HUDEP-2 (cell line): ENCODE results near the gene AOPEP.

Experiments
- DNase-seq, 76 experiments: peaks; one replicate each; lab custom pipeline; 2025; ENCODE audit not compliant: unreplicated experiment in 76 of 76; lab: John Stamatoyannopoulos, UW

The AOPEP gene

GRCh38 chr9:94864862-94865509 lies 138.5 kb downstream of the AOPEP start:
- no peak for DNase-seq

- no peak for DNase-seq
Measured at GRCh38 chr9:94865582-94866452, 139.3 kb downstream of the AOPEP start.

GRCh38 chr9:94866770-94867169 lies 140.3 kb downstream of the AOPEP start:
- DNase-seq, result no peak

GRCh38 chr9:94867281-94867841 lies 140.9 kb downstream of the AOPEP start:
- no peak for DNase-seq

GRCh38 chr9:94867842-94868312 lies 141.4 kb downstream of the AOPEP start:
- DNase-seq, result no peak

- no peak for DNase-seq
Measured at GRCh38 chr9:94868464-94868863, 142.0 kb downstream of the AOPEP start.

GRCh38 chr9:94869415-94869843 lies 142.9 kb downstream of the AOPEP start:
- peak in 28 of 76 experiments; percentile 3 to 72 (median 24) for DNase-seq

- DNase-seq, result no peak
Measured at GRCh38 chr9:94870465-94870792, 143.9 kb downstream of the AOPEP start.

- no peak for DNase-seq
Measured at GRCh38 chr9:94870793-94871558, 144.5 kb downstream of the AOPEP start.

- no peak for DNase-seq
Measured at GRCh38 chr9:94872083-94872833, 145.8 kb downstream of the AOPEP start.

- no peak for DNase-seq
Measured at GRCh38 chr9:94872891-94873511, 146.5 kb downstream of the AOPEP start.

- DNase-seq, result no peak
Measured at GRCh38 chr9:94874316-94874715, 147.8 kb downstream of the AOPEP start.

GRCh38 chr9:94875300-94876020 lies 149.0 kb downstream of the AOPEP start:
- no peak for DNase-seq

GRCh38 chr9:94878804-94879203 lies 152.3 kb downstream of the AOPEP start:
- DNase-seq, result peak in 1 of 76 experiments; percentile 6

GRCh38 chr9:94879230-94879629 lies 152.7 kb downstream of the AOPEP start:
- DNase-seq, result no peak

GRCh38 chr9:94881023-94881422 lies 154.5 kb downstream of the AOPEP start:
- DNase-seq, result no peak

- no peak for DNase-seq
Measured at GRCh38 chr9:94881454-94881853, 155.0 kb downstream of the AOPEP start.

- no peak for DNase-seq
Measured at GRCh38 chr9:94881940-94882339, 155.4 kb downstream of the AOPEP start.
